Muscle layer of colon (tissue), 2 donors: Measurements from ENCODE around the gene ORM2.
A peak's percentile ranks its signal among the peaks of the same experiment; 100 is the strongest.

Source experiments
- H3K27ac ChIP-seq: one replicate; pipeline ENCODE4 v1.7.0; 2013; ENCODE audit warnings: low read depth, mild to moderate bottlenecking, low read length, moderate library complexity
- H3K27me3 ChIP-seq, 2 donors: one replicate each; pipeline ENCODE4 v1.7.0; 2013; ENCODE audit warnings: low read length in 2 of 2, mild to moderate bottlenecking in 2 of 2; ENCODE audit not compliant: insufficient read depth in 2 of 2, control insufficient read depth in 1 of 2
- H3K36me3 ChIP-seq: one replicate; pipeline ENCODE4 v1.7.0; 2013; ENCODE audit warnings: mild to moderate bottlenecking, low read length; ENCODE audit not compliant: insufficient read depth
- H3K4me1 ChIP-seq: one replicate; pipeline ENCODE4 v1.7.0; 2013; ENCODE audit warnings: mild to moderate bottlenecking, low read length; ENCODE audit not compliant: insufficient read depth
- H3K4me3 ChIP-seq, 2 donors: one replicate each; pipeline ENCODE4 v1.7.0; 2013; ENCODE audit warnings: low read length in 2 of 2, low read depth in 1 of 2, mild to moderate bottlenecking in 1 of 2, moderate library complexity in 1 of 2
- H3K9ac ChIP-seq: one replicate; pipeline ENCODE4 v1.7.0; 2013; ENCODE audit warnings: low read length
- H3K9me3 ChIP-seq: one replicate; pipeline ENCODE4 v1.7.0; 2013; ENCODE audit warnings: mild to moderate bottlenecking, low read length
- donor health status: abdominal sarcoma.
- donor health status: Adenocarcinoma of cecum.

Gene ORM2

GRCh38 chr9:114371343-114371944, 41.8 kb downstream of the ORM2 start:
- Histone ChIP-seq H3K4me3 (no peak overlapping the region), H3K27ac (no peak overlapping the region), H3K36me3 (peaks cover 46% of the 10 kb centered on the region), H3K4me1 (peaks cover 10% of the 10 kb centered on the region), H3K27me3 (no peaks in the 10 kb centered on the region), H3K9ac (no peak overlapping the region), H3K9me3 (no peaks in the 10 kb centered on the region)

GRCh38 chr9:114371973-114372917, 42.6 kb downstream of the ORM2 start:
- Histone ChIP-seq H3K4me1 (peaks cover 10% of the 10 kb centered on the region), H3K4me3 (no peak overlapping the region), H3K36me3 (peaks cover 48% of the 10 kb centered on the region), H3K9ac (no peak overlapping the region), H3K27me3 (no peaks in the 10 kb centered on the region), H3K9me3 (no peaks in the 10 kb centered on the region), H3K27ac (peak overlapping the region; percentile 17)

- Histone ChIP-seq H3K36me3 (peaks cover 48% of the 10 kb centered on the region), H3K27me3 (no peaks in the 10 kb centered on the region)
These were observed 43.3 kb downstream of the ORM2 start for GRCh38 chr9:114372921-114373448.

GRCh38 chr9:114373960-114374730, 44.5 kb downstream of the ORM2 start:
- Histone ChIP-seq H3K9me3 (no peaks in the 10 kb centered on the region), H3K4me3 (no peak overlapping the region), H3K27me3 (no peaks in the 10 kb centered on the region), H3K9ac (no peak overlapping the region), H3K36me3 (peaks cover 50% of the 10 kb centered on the region), H3K4me1 (peaks cover 14% of the 10 kb centered on the region), H3K27ac (no peak overlapping the region)

More at GRCh38 chr9:114372921-114373448, 43.3 kb downstream of the ORM2 start:
- Histone ChIP-seq H3K27ac (no peak overlapping the region), H3K9me3 (no peaks in the 10 kb centered on the region), H3K4me1 (peaks cover 10% of the 10 kb centered on the region), H3K4me3 (no peak overlapping the region), H3K9ac (no peak overlapping the region)

GRCh38 chr9:114374936-114375335, 45.3 kb downstream of the ORM2 start:
- no peak overlapping the region for H3K27ac ChIP-seq
- no peaks in the 10 kb centered on the region for H3K9me3 ChIP-seq
- H3K9ac ChIP-seq = no peak overlapping the region
- no peak overlapping the region for H3K4me3 ChIP-seq
- no peaks in the 10 kb centered on the region for H3K27me3 ChIP-seq
- H3K4me1 ChIP-seq = peaks cover 14% of the 10 kb centered on the region
- peaks cover 55% of the 10 kb centered on the region for H3K36me3 ChIP-seq

GRCh38 chr9:114375386-114376175, 45.9 kb downstream of the ORM2 start:
- no peak overlapping the region for H3K4me3 ChIP-seq
- H3K36me3 ChIP-seq = peaks cover 52% of the 10 kb centered on the region
- no peak overlapping the region for H3K9ac ChIP-seq
- H3K9me3 ChIP-seq = no peaks in the 10 kb centered on the region
- H3K27ac ChIP-seq = no peak overlapping the region
- H3K27me3 ChIP-seq = no peaks in the 10 kb centered on the region
- H3K4me1 ChIP-seq = peaks cover 14% of the 10 kb centered on the region

GRCh38 chr9:114376586-114377445, 47.1 kb downstream of the ORM2 start:
- Histone ChIP-seq H3K27ac (no peak overlapping the region), H3K36me3 (peaks cover 56% of the 10 kb centered on the region), H3K4me3 (no peak overlapping the region)

GRCh38 chr9:114378016-114378415, 48.3 kb downstream of the ORM2 start:
- no peaks in the 10 kb centered on the region for H3K27me3 ChIP-seq
- no peaks in the 10 kb centered on the region for H3K9me3 ChIP-seq
- H3K27ac ChIP-seq = no peak overlapping the region
- no peak overlapping the region for H3K9ac ChIP-seq
- H3K4me1 ChIP-seq = peaks cover 9% of the 10 kb centered on the region
- H3K36me3 ChIP-seq = peaks cover 56% of the 10 kb centered on the region
- H3K4me3 ChIP-seq = no peak overlapping the region

More at GRCh38 chr9:114376586-114377445, 47.1 kb downstream of the ORM2 start:
- H3K27me3 ChIP-seq = no peaks in the 10 kb centered on the region
- H3K9ac ChIP-seq = no peak overlapping the region
- peaks cover 12% of the 10 kb centered on the region for H3K4me1 ChIP-seq
- no peaks in the 10 kb centered on the region for H3K9me3 ChIP-seq

GRCh38 chr9:114378883-114379282, 49.2 kb downstream of the ORM2 start:
- Histone ChIP-seq H3K4me3 (no peak overlapping the region), H3K9me3 (no peaks in the 10 kb centered on the region), H3K27ac (no peak overlapping the region), H3K9ac (no peak overlapping the region), H3K36me3 (peaks cover 48% of the 10 kb centered on the region), H3K27me3 (no peaks in the 10 kb centered on the region), H3K4me1 (peaks cover 18% of the 10 kb centered on the region)
